22Rv1 (cell line): ENCODE measurements around the gene ANTXR1.
A peak's percentile ranks its signal among the peaks of the same experiment; 100 is the strongest.

Experiments
- H3K27ac ChIP-seq: fragments of 450-650 bp; 2 replicates; pipeline ENCODE4 v1.5.1; 2017
- CTCF ChIP-seq: fragments of 450-650 bp; IDR thresholded peaks from 2 replicates; pipeline ENCODE4 v1.5.1; 2017; ENCODE audit warnings: mild to moderate bottlenecking
- ZFX ChIP-seq: fragments of 450-650 bp; IDR thresholded peaks from 2 replicates; pipeline ENCODE4 v1.6.1; 2017; ENCODE audit warnings: antibody characterized with exemption, borderline replicate concordance

Gene ANTXR1

DNA sequence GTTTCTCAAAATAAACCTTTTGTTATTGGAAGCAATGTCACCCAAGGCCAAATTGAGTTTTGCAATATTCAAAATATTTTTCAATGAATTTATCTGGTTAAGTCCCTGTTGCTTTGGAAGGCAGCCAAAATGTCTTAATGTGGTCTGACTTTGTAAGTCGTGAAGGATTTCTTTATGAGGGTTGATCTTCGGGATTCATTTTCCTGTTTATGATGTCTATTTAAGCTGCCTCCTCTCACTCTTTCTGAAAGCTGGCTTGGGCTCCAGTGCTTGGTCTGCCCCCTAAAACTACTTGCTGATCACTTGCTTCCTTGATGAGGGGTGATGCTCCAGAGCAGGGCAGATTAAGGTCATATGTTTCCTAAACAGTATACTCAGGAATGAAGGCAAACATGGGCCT, 141.1 kb downstream of the ANTXR1 start:
- no peak overlapping the region for H3K27ac ChIP-seq
- TF ChIP-seq ZFX (no peak), CTCF (no peak)

DNA sequence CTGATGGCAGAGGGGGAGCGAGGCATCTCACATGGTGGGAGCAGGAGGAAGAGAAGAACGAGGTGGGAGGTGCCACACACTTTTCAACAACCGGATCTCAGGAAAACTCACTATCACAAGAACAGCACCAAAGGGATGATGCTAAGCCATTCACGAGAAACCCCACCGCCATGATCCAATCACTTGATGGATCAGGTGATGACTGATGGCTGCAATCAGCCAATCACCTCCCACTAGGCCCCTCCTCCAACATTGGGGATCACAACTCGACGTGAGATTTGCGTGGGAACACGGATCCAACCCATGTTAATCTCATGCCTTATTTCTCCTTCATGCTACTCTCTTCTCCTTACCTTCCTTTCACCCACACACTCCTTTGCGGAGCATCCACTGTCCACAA, 143.6 kb downstream of the ANTXR1 start:
- TF ChIP-seq ZFX (no peak), CTCF (no peak)

DNA sequence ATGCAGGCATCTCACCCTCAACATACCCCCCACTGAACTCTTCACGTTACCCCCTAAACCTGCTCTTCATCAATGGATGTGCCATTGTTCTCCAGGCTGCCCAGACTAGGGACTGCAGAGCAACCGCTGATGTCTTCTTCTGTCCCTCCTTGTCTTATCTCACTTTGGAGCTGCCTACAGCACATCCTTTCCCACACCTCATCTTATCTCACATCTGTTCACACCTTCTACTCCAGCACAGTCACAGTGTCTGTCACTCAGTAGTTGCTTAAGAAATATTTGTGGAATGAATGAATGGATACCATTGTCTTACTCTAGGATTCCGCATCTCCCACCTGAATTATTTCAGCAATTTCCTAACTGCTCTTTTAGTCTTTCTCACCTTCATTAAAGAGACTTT, 144.5 kb downstream of the ANTXR1 start:
- no peak overlapping the region for H3K27ac ChIP-seq
- TF ChIP-seq ZFX (no peak), CTCF (no peak)

More for the DNA sequence above, 143.6 kb downstream of the ANTXR1 start:
- no peak overlapping the region for H3K27ac ChIP-seq

DNA sequence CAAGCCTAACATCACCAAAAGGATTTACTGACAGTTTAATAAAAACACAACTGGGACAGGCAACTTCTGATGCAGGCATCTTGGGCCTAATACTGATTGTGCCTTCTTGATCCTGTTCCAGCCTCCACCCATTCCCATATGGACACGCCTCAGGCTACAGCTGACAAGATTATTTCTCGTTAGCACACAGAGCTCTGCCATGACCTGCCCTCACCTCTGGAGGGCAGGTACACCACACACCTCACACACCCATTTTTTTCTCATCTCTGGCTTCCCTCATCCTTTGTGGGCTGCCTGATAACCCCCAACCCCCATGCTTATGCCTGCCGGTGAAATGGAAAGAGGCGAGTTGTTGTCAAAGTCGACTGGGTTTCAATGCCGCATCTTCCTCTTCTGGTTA, 147.0 kb downstream of the ANTXR1 start:
- TF ChIP-seq CTCF: peak; percentile 47
- no peak for TF ChIP-seq ZFX
- no peak overlapping the region for H3K27ac ChIP-seq

GRCh38 chr2:69162057-69162456, 149.1 kb downstream of the ANTXR1 start:
- H3K27ac ChIP-seq: no peak overlapping the region
- TF ChIP-seq CTCF (no peak), ZFX (no peak)

DNA sequence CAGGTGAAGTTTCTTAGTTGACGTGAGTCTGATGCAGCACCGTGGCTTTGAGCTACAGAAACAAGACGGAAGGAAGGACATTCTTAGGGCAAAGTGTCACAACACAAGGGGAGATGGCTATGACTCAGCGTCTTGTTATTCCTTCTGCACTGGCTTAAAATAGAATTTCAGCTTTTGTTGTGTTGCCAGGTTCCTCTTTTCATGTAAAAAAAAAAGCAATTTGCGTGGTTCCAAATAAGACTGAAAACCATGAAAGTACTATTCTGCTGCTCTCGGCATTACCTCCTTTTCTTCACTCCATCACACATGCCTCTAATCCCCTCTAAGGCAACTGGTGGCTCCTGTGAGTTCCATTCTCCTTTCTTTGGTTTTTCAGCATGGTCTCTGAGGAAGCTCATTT, 150.1 kb downstream of the ANTXR1 start:
- no peak overlapping the region for H3K27ac ChIP-seq

DNA sequence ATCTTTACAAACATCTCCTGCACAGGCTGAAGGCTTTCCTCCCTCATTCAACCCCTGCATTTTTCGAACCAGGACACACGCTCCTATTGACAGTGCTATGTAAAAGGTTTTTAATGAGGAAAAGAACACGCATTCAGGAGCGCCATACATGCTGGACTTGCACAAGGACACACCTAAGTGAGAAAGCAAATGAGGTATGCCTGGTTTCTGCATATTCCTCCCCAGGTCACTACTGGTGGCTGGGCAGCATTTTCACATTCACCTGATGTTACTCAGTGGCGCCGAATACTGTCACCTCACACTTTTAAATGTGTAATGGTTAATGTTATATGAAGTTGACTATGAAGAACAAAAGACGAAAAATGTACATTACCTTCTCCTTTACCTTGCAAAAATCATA, 150.6 kb downstream of the ANTXR1 start:
- TF ChIP-seq ZFX: no peak
- TF ChIP-seq CTCF: no peak

More for the DNA sequence above, 150.1 kb downstream of the ANTXR1 start:
- no peak for TF ChIP-seq ZFX
- TF ChIP-seq CTCF: no peak

More for the DNA sequence above, 150.6 kb downstream of the ANTXR1 start:
- H3K27ac ChIP-seq: no peak overlapping the region
